Measurements from ENCODE around the gene LRP1B.

Gene LRP1B

GRCh38 chr2:140273958-140274357 lies 1856.9 kb downstream of the LRP1B start:
- Mint-ChIP-seq H3K4me1 (no peaks in the 10 kb centered on the region), H3K9me3 (peaks cover 6% of the 10 kb centered on the region), H3K36me3 (ENCODE audit: low read depth) (no peaks in the 10 kb centered on the region), H3K27ac (no peak overlapping the region), H3K27me3 (ENCODE audit: low read depth) (no peaks in the 10 kb centered on the region), H3K4me3 (no peak overlapping the region)
- no peak for TF ChIP-seq CTCF (IDR thresholded peaks at IDR 0.05; ENCODE audit: unreplicated experiment in 3 of 3)

- Mint-ChIP-seq H3K27me3 (ENCODE audit: low read depth) (no peaks in the 10 kb centered on the region), H3K27ac (no peak overlapping the region), H3K4me3 (no peak overlapping the region), H3K36me3 (ENCODE audit: low read depth) (no peaks in the 10 kb centered on the region), H3K4me1 (no peaks in the 10 kb centered on the region), H3K9me3 (peaks cover 4% of the 10 kb centered on the region)
- TF ChIP-seq CTCF (IDR thresholded peaks at IDR 0.05; ENCODE audit: unreplicated experiment in 3 of 3): no peak
Measured at GRCh38 chr2:140273408-140273807, 1857.4 kb downstream of the LRP1B start.

- peak overlapping the region in 1 of 3 experiments; percentile 57 for H3K27ac Mint-ChIP-seq
- H3K9me3 Mint-ChIP-seq: no peaks in the 10 kb centered on the region
- H3K4me1 Mint-ChIP-seq: no peaks in the 10 kb centered on the region
Measured at GRCh38 chr2:140270224-140270623, 1860.6 kb downstream of the LRP1B start.

GRCh38 chr2:140269000-140269399 lies 1861.8 kb downstream of the LRP1B start:
- Mint-ChIP-seq H3K4me3 (no peak overlapping the region), H3K27ac (peak overlapping the region in 1 of 3 experiments; percentile 57), H3K27me3 (ENCODE audit: low read depth) (no peaks in the 10 kb centered on the region), H3K4me1 (no peaks in the 10 kb centered on the region), H3K9me3 (no peaks in the 10 kb centered on the region), H3K36me3 (ENCODE audit: low read depth) (no peaks in the 10 kb centered on the region)
- TF ChIP-seq CTCF (IDR thresholded peaks at IDR 0.05; ENCODE audit: unreplicated experiment in 3 of 3): no peak

More at GRCh38 chr2:140270224-140270623, 1860.6 kb downstream of the LRP1B start:
- no peak for TF ChIP-seq CTCF (IDR thresholded peaks at IDR 0.05; ENCODE audit: unreplicated experiment in 3 of 3)
- Mint-ChIP-seq H3K27me3 (ENCODE audit: low read depth) (no peaks in the 10 kb centered on the region), H3K4me3 (no peak overlapping the region), H3K36me3 (ENCODE audit: low read depth) (no peaks in the 10 kb centered on the region)

- Mint-ChIP-seq H3K9me3 (no peaks in the 10 kb centered on the region), H3K4me1 (peaks cover 7% of the 10 kb centered on the region), H3K27ac (no peak overlapping the region), H3K36me3 (ENCODE audit: low read depth) (no peaks in the 10 kb centered on the region), H3K4me3 (no peak overlapping the region), H3K27me3 (ENCODE audit: low read depth) (no peaks in the 10 kb centered on the region)
- no peak for TF ChIP-seq CTCF (IDR thresholded peaks at IDR 0.05; ENCODE audit: unreplicated experiment in 3 of 3)
Measured at GRCh38 chr2:140262908-140263307, 1867.9 kb downstream of the LRP1B start.

- no peak for TF ChIP-seq CTCF (IDR thresholded peaks at IDR 0.05; ENCODE audit: unreplicated experiment in 3 of 3)
- H3K27ac Mint-ChIP-seq: no peak overlapping the region
- H3K36me3 Mint-ChIP-seq (ENCODE audit: low read depth): no peaks in the 10 kb centered on the region
- H3K4me1 Mint-ChIP-seq: peaks cover 7% of the 10 kb centered on the region
- no peaks in the 10 kb centered on the region for H3K27me3 Mint-ChIP-seq (ENCODE audit: low read depth)
- no peak overlapping the region for H3K4me3 Mint-ChIP-seq
- no peaks in the 10 kb centered on the region for H3K9me3 Mint-ChIP-seq
Measured at GRCh38 chr2:140257692-140258300, 1873.0 kb downstream of the LRP1B start.

Measured in nephron (organoid).